ENCODE measurements around the gene FANCC.
"Not testable (repeated sequence)": the region's sequence is repeated elsewhere in the genome, so short reads cannot be mapped to it uniquely, and the experiment has no call there.

Gene FANCC

GRCh38 chr9:95246547-95246946 is 71.0 kb downstream of the FANCC start:
- no peaks in the 10 kb centered on the region for H4K20me1 ChIP-seq
- H3K9me3 ChIP-seq: no peaks in the 10 kb centered on the region
- no peak overlapping the region for H3K9ac ChIP-seq
- H3K4me1 ChIP-seq: peaks cover 17% of the 10 kb centered on the region
- H3K36me3 ChIP-seq: peaks cover 19% of the 10 kb centered on the region
- TF ChIP-seq Cebpa-rat (IDR thresholded peaks at IDR 0.05): no peak
- no peak overlapping the region for H3K4me2 ChIP-seq
- no peak overlapping the region for H3K27ac ChIP-seq
- no peak overlapping the region for H3K4me3 ChIP-seq
- H3K27me3 ChIP-seq: no peaks in the 10 kb centered on the region

DNA sequence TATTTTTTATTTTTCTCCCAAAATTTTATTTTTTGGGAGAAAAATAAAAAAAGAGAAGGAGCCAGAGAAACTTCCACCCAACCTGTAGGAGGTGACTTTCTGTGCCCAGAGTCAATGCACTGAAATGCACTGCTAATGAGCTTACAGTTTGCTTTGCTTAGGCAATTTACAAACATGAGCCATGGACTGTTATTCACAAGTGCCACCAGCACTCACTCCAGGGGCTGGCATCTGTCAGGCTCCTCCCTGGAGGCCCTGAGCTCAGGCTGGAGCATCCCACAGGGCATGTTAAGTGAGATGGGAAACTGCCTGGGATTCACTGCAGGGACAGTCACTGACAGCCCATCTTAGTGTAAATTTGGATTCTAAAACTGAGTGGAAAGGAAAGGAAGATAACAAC is 74.9 kb downstream of the FANCC start:
- no peaks in the 10 kb centered on the region for H4K20me1 ChIP-seq
- no peak overlapping the region for H3K9ac ChIP-seq

DNA sequence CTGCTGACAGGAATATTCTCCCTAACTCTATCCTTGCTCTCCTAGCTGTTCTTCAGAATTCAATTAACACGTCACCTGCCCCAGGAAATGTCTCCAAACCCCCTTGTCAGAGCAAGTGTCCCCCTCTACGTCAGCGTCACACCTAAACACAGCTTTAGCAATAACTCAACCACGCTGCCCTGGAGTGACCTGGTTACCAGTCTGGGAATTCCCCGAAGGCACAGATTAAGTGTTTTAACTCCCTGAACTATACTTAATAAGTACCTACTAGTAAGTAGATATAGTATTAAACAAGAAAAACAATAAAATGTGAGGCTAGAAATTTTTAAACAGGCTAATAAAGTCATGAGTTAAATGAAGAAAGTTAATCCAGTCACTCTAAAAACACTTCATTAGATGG is 78.4 kb downstream of the FANCC start:
- H3K36me3 ChIP-seq: 0 out of 2 replicates have a peak, but pooled peaks cover 9% of the 10 kb centered on the region
- no peaks in the 10 kb centered on the region for H3K4me1 ChIP-seq
- TF ChIP-seq Cebpa-rat (IDR thresholded peaks at IDR 0.05): no peak
- no peak overlapping the region for H3K4me2 ChIP-seq
- no peaks in the 10 kb centered on the region for H4K20me1 ChIP-seq
- no peak overlapping the region for H3K27ac ChIP-seq
- H3K9me3 ChIP-seq: no peaks in the 10 kb centered on the region
- H3K9ac ChIP-seq: no peak overlapping the region
- no peak overlapping the region for H3K4me3 ChIP-seq
- no peaks in the 10 kb centered on the region for H3K27me3 ChIP-seq

More for the DNA sequence above, 74.9 kb downstream of the FANCC start:
- Histone ChIP-seq H3K36me3 (peaks cover 23% of the 10 kb centered on the region), H3K9me3 (no peaks in the 10 kb centered on the region), H3K27me3 (no peaks in the 10 kb centered on the region), H3K27ac (no peak overlapping the region), H3K4me1 (no peaks in the 10 kb centered on the region), H3K4me2 (no peak overlapping the region), H3K4me3 (no peak overlapping the region)
- TF ChIP-seq Cebpa-rat (IDR thresholded peaks at IDR 0.05): no peak

DNA sequence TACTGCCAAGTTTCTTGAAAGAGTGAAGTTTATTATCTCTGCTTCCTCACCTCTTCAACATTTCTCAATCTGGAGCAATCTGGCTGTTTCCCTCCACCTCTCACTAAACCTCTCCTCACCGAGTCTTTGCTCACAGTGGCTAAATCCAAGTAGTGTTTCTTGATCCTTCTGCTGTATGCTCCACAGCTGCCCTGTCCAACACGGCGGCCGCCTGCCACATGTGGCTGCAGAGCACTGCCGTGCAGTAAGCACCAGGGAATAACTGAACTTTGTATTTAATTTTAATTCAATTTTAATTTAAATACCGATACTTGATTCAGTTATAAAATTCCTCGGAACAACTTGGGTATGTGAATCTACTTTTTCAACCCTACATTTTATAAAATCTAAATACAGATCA is 80.2 kb downstream of the FANCC start:
- Histone ChIP-seq H3K9me3 (no peaks in the 10 kb centered on the region), H3K9ac (no peak overlapping the region), H3K36me3 (0 out of 2 replicates have a peak, but pooled peaks cover 9% of the 10 kb centered on the region), H3K4me3 (no peak overlapping the region), H4K20me1 (no peaks in the 10 kb centered on the region), H3K27me3 (no peaks in the 10 kb centered on the region), H3K4me1 (no peaks in the 10 kb centered on the region), H3K4me2 (no peak overlapping the region), H3K27ac (no peak overlapping the region)
- TF ChIP-seq Cebpa-rat (IDR thresholded peaks at IDR 0.05): no peak

DNA sequence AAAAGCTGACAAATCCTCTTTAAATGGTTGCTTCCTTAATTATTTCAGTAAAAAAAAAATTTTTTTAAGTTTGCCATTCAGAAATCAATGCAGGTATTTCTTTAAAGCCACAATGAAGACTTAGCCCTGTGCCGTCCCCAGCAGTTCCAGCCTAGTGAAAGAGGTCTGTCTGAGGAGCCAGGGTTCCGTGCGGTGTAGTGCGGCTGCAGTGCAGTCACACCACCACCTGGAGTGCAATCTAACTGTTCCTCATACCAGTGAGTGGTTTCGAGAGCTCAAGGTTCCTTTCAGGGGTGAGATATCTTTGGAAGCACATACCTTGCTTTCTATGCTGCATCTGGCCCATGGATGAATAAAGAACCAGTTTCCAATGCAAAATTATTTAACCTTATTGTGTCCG is 87.5 kb downstream of the FANCC start:
- no peak overlapping the region for H3K27ac ChIP-seq
- no peak for TF ChIP-seq Cebpa-rat (IDR thresholded peaks at IDR 0.05)

DNA sequence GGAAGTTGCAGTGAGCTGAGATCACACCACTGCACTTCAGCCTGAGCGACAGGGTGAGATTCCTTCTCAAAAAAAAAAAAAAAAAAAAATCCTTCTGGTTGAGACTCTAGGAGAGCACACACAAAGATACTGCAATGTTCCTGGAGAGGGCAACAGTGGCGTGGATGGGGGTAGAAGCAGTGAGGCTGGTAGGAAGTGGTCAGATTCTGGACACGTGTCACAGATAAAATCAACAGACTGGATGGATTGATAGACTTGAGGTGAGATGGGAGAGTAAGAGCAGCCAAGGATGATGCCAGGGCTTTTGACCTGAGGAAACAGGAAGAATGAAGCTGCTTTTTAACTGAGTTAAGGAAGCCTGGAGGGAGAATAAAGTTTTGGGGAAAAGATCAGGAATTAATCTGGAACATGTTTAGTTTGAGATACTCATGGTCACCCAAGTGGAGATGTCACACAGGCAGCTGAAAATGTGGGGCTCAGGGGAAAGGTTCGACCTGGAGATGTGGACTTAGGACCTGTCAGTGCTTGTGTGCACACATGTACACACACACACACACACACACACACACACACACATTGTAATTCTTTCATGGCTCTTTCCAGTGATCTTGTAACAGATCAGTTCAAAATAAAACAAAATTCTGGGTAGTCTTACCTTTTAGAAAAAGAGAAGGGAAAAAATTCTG is 88.1 kb downstream of the FANCC start:
- no peak for TF ChIP-seq Cebpa-rat (IDR thresholded peaks at IDR 0.05)
- Histone ChIP-seq H3K9me3 (peaks cover 19% of the 10 kb centered on the region), H3K9ac (no peak overlapping the region), H3K36me3 (peaks cover 11% of the 10 kb centered on the region; the same call in 1 of the 2 replicates), H3K4me2 (no peak overlapping the region), H4K20me1 (no peaks in the 10 kb centered on the region), H3K4me1 (no peaks in the 10 kb centered on the region), H3K27ac (no peak overlapping the region), H3K4me3 (no peak overlapping the region), H3K27me3 (no peaks in the 10 kb centered on the region)

More for the DNA sequence above, 87.5 kb downstream of the FANCC start:
- Histone ChIP-seq H3K4me2 (no peak overlapping the region), H3K9ac (no peak overlapping the region), H3K4me3 (no peak overlapping the region), H3K9me3 (peaks cover 19% of the 10 kb centered on the region), H3K4me1 (no peaks in the 10 kb centered on the region), H3K27me3 (no peaks in the 10 kb centered on the region), H3K36me3 (peaks cover 13% of the 10 kb centered on the region; the same call in 1 of the 2 replicates), H4K20me1 (no peaks in the 10 kb centered on the region)

DNA sequence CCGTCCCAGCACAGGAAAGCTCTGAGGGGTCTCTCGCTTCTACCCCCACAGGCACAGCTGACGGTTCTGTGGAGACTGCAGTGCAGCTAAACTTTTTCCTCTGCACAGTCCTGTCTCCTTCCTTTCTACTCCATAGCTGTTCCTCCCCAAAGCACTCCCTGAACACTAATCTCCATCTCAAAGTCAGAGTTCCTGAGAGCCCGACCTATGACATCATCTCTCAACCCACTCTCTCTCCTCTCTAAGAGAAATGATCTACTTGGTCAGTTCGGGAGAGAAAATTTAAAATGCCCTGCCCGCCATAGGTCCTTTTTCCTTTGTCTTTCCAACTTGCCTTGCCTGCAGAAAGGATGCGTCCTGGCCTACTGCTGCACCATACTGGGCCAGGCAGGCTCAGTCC is 90.6 kb downstream of the FANCC start:
- peaks cover 11% of the 10 kb centered on the region; the same call in 1 of the 2 replicates for H3K36me3 ChIP-seq
- no peaks in the 10 kb centered on the region for H3K27me3 ChIP-seq
- no peak overlapping the region for H3K27ac ChIP-seq
- peaks cover 17% of the 10 kb centered on the region for H3K9me3 ChIP-seq
- no peak overlapping the region for H3K4me3 ChIP-seq
- no peak for TF ChIP-seq Cebpa-rat (IDR thresholded peaks at IDR 0.05)
- H3K4me1 ChIP-seq: no peaks in the 10 kb centered on the region
- no peak overlapping the region for H3K4me2 ChIP-seq
- H3K9ac ChIP-seq: no peak overlapping the region
- no peaks in the 10 kb centered on the region for H4K20me1 ChIP-seq

GRCh38 chr9:95225726-95226106 is 91.8 kb downstream of the FANCC start:
- Histone ChIP-seq H3K9ac (no peak overlapping the region), H3K4me2 (no peak overlapping the region), H4K20me1 (no peaks in the 10 kb centered on the region), H3K36me3 (0 out of 2 replicates have a peak, but pooled peaks cover 5% of the 10 kb centered on the region), H3K4me1 (no peaks in the 10 kb centered on the region), H3K27ac (no peak overlapping the region), H3K9me3 (peaks cover 5% of the 10 kb centered on the region), H3K4me3 (no peak overlapping the region), H3K27me3 (no peaks in the 10 kb centered on the region)
- TF ChIP-seq Cebpa-rat (IDR thresholded peaks at IDR 0.05): no peak

DNA sequence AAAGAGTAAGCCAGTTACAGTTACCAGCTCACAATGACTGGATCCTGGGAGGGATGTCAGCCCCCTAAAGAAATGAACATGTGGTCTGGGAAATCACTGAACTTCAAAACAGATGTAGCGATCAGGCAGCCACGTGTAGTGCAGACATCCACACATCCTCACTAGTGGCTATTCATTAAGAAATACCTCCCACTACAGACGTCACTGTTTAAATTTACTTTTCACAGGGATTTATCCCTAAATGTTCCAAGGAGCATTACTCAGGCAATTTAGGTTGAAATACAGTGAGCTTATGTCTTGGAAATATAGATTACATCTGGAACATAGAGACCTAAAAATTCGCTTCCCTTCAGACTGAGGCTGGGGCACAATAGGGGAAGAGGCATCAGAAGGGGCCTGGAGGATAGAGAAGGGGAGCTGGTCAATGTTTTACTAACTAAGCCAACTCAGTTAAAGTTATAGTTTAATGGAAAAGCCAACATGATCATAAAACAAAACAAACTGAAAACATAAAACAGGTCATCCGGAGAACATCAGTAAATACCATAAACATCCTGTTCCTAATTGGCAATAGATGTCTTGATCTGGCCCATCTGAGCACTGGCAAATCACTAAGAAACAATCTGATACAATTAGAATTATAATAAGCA is 92.3 kb downstream of the FANCC start:
- H3K4me2 ChIP-seq: no peak overlapping the region
- H3K9me3 ChIP-seq: no peaks in the 10 kb centered on the region
- H3K4me3 ChIP-seq: no peak overlapping the region
- no peaks in the 10 kb centered on the region for H3K36me3 ChIP-seq
- H3K9ac ChIP-seq: no peak overlapping the region
- no peak for TF ChIP-seq Cebpa-rat (IDR thresholded peaks at IDR 0.05)
- no peaks in the 10 kb centered on the region for H4K20me1 ChIP-seq
- no peaks in the 10 kb centered on the region for H3K27me3 ChIP-seq
- no peaks in the 10 kb centered on the region for H3K4me1 ChIP-seq
- no peak overlapping the region for H3K27ac ChIP-seq

DNA sequence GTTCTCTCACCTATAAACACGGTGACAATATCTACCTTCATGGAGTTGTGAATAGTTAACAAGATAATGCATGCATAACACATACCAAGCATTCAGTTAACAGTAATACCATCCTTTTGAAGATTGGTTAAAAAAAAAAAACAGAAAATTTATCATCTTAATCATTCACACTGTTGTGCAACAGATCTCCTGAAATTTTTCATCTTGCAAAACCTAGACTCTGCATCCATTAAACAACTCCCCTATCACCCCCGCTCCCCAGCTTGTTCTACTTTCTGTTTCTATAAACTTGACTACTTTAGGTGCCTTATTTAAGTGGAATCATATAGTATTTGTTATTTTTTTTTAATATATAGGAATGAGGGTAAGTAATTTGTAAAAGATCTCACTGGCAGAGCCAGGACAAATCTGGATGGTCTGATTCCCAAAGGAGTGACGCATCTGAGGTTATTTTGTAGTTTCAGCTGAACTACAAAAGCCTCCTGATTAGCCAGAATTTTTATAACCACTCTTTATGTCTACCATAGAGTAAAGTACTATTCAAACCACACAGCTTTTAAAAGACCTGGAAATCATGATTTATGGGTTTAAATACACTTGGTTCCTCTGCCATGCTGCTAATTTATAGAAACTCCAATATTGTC is 93.0 kb downstream of the FANCC start:
- H3K4me2 ChIP-seq: no peak overlapping the region
- no peak overlapping the region for H3K9ac ChIP-seq
- no peak overlapping the region for H3K4me3 ChIP-seq
- no peaks in the 10 kb centered on the region for H4K20me1 ChIP-seq
- no peak for TF ChIP-seq Cebpa-rat (IDR thresholded peaks at IDR 0.05)
- no peaks in the 10 kb centered on the region for H3K9me3 ChIP-seq
- no peaks in the 10 kb centered on the region for H3K27me3 ChIP-seq
- H3K4me1 ChIP-seq: no peaks in the 10 kb centered on the region
- no peak overlapping the region for H3K27ac ChIP-seq
- H3K36me3 ChIP-seq: no peaks in the 10 kb centered on the region

DNA sequence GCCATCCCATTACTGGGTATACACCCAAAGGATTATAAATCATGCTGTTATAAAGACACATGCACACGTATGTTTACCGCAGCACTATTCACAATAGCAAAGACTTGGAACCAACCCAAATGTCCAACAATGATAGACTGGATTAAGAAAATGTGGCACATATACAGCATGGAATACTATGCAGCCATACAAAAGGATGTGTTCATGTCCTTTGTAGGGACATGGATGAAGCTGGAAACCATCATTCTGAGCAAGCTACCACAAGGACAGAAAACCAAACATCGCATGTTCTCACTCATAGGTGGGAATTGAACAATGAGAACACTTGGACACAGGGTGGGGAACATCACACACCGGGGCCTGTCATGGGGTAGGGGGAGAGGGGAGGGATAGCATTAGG is 97.2 kb downstream of the FANCC start:
- H3K36me3 ChIP-seq, H3K4me3 ChIP-seq, H3K4me2 ChIP-seq, H3K27ac ChIP-seq, H3K9ac ChIP-seq, H4K20me1 ChIP-seq, H3K9me3 ChIP-seq, H3K27me3 ChIP-seq, H3K4me1 ChIP-seq: not testable (repeated sequence)

Measured in BLaER1 (cell line).